A549 (cell line): ENCODE measurements around the gene MARS1. TPM values are rescaled to one million over a fixed set of nuclear protein-coding genes. Genes with fewer than 3 reads are reported as not detected.

Source experiments
- ATAC-seq, 2 experiments: fragments of 200-7000 bp in 1 of 2; fragments of >200 bp in 1 of 2; cut with Nextera tagmentation in 1 of 2; cut with Tn5 transposase in 1 of 2; 3 replicates each; pipeline versions ENCODE4 v1.8.0 to v1.9.1; 2018 to 2020; ENCODE audit warnings: mild to moderate bottlenecking in 1 of 2, moderate library complexity in 1 of 2
- CTCF ChIA-PET: fragments of 300-600 bp; sonication (Branson Sonifier 250); formaldehyde crosslinking; extraction: SDS; loops from one replicate; lab custom pipeline; 2021; ENCODE audit warnings: antibody characterized with exemption, inconsistent platforms; lab: Yijun Ruan, JAX
- POLR2A ChIA-PET: fragments of 350-600 bp; formaldehyde crosslinking; extraction: SDS; loops from one replicate; lab custom pipeline; 2021; ENCODE audit warnings: antibody characterized with exemption, inconsistent platforms; lab: Yijun Ruan, JAX
- DNase-seq, 2 experiments: peaks; one replicate each; pipeline versions ENCODE4 v3.0.0 to v3.0.0-alpha.2; 2011 to 2016; ENCODE audit warnings: low read depth in 1 of 2, low spot score in 1 of 2
- FAIRE-seq: peaks from 2 replicates; lab custom pipeline; 2011; peaks lifted over from hg19 to GRCh38; lab: Jason Lieb, UNC
- H3K27ac ChIP-seq, 2 experiments: fragments of >200 bp; sonication (Bioruptor Twin); formaldehyde crosslinking; 3 replicates each; pipeline ENCODE4 v1.5.1; 2016 to 2017
- H3K4me1 ChIP-seq: fragments of >200 bp; sonication (Bioruptor Twin); formaldehyde crosslinking; 3 replicates; pipeline ENCODE4 v1.6.1; 2016
- H3K4me2 ChIP-seq: fragments of >200 bp; sonication (Bioruptor Twin); formaldehyde crosslinking; 3 replicates; pipeline ENCODE4 v1.6.1; 2016
- H3K4me3 ChIP-seq: fragments of >200 bp; sonication (Bioruptor Twin); formaldehyde crosslinking; 3 replicates; pipeline ENCODE4 v1.5.1; 2016
- H3K9me3 ChIP-seq: fragments of >200 bp; sonication (Bioruptor Twin); formaldehyde crosslinking; 3 replicates; pipeline ENCODE4 v1.6.1; 2016
- BHLHE40 ChIP-seq: IDR thresholded peaks from 2 replicates; pipeline ENCODE4 v1.6.1; 2012; ENCODE audit warnings: low read depth, low read length, inconsistent platforms
- CBX8 ChIP-seq: fragments of 200-600 bp; sonication (generic); IDR thresholded peaks from 2 replicates; pipeline ENCODE4 v1.6.1; 2016
- CHD2 ChIP-seq: fragments of 150-350 bp; IDR thresholded peaks from 2 replicates; pipeline ENCODE4 v1.6.1; 2014; ENCODE audit warnings: low read length; ENCODE audit not compliant: partially characterized antibody
- EHF ChIP-seq: fragments of 250-450 bp; sonication (Bioruptor Pico); IDR thresholded peaks from 2 replicates; pipeline ENCODE4 v1.5.0; 2020; ENCODE audit warnings: mild to moderate bottlenecking
- FOXS1 ChIP-seq: fragments of 250-450 bp; sonication (Bioruptor Pico); IDR thresholded peaks from 2 replicates; pipeline ENCODE4 v1.5.0; 2020; ENCODE audit warnings: mild to moderate bottlenecking, moderate library complexity
- HOXA7 ChIP-seq: fragments of 250-450 bp; sonication (Bioruptor Pico); IDR thresholded peaks from 2 replicates; pipeline ENCODE4 v1.5.0; 2020; ENCODE audit warnings: mild to moderate bottlenecking, moderate library complexity
- HOXB13 ChIP-seq: fragments of 250-450 bp; sonication (Bioruptor Pico); IDR thresholded peaks from 2 replicates; pipeline ENCODE4 v1.5.0; 2020; ENCODE audit warnings: low read depth, mild to moderate bottlenecking, moderate library complexity
- JUN ChIP-seq, 2 experiments: fragments of >200 bp; sonication (Bioruptor Twin); formaldehyde crosslinking; IDR thresholded peaks; 2 replicates in 1 of 2; 3 replicates in 1 of 2; pipeline ENCODE4 v1.6.1; 2016 to 2017
- MAZ ChIP-seq: fragments of 150-350 bp; IDR thresholded peaks from 2 replicates; pipeline ENCODE4 v1.6.1; 2014; ENCODE audit warnings: antibody characterized with exemption, low read depth, low read length, borderline replicate concordance
- MYC ChIP-seq: IDR thresholded peaks from 2 replicates; pipeline ENCODE4 v1.6.1; 2012; ENCODE audit warnings: mild to moderate bottlenecking, inconsistent platforms, low read length, improper control_type of control experiment, borderline replicate concordance
- NR3C1 ChIP-seq: fragments of >200 bp; sonication (Bioruptor Twin); formaldehyde crosslinking; IDR thresholded peaks from 3 replicates; pipeline ENCODE4 v1.6.1; 2017
- POLR2AphosphoS2 ChIP-seq: conservative IDR thresholded peaks from 2 replicates; pipeline ENCODE4 v1.6.1; 2012; ENCODE audit warnings: low read length, improper control_type of control experiment, inconsistent platforms
- REST ChIP-seq: fragments of 200-600 bp; sonication (generic); IDR thresholded peaks from 2 replicates; pipeline ENCODE4 v1.6.1; 2016; ENCODE audit warnings: antibody characterized with exemption, mild to moderate bottlenecking, moderate library complexity
- RFX5 ChIP-seq: fragments of 450-650 bp; IDR thresholded peaks from 2 replicates; pipeline ENCODE4 v1.7.1; 2014; ENCODE audit warnings: antibody characterized with exemption, mild to moderate bottlenecking, moderate library complexity
- WGBS: methylation state at CpG from one replicate; pipeline ENCODE4 v1.1.6; 2017; ENCODE audit errors: missing lambda C conversion rate; 5-methylcytosine and 5-hydroxymethylcytosine counted together
- polyA plus RNA-seq, 4 experiments: library from polyadenylated mRNA; depleted of rRNA in 3 of 4; stranded (reverse); fragments of >200 nt; fragmentation: RNase III in 1 of 4; extraction: RNeasy Plus Mini Kit Qiagen cat#74134 plus additional on column Dnase treatment in 1 of 4; gene quantifications; 2 replicates in 3 of 4; 3 replicates in 1 of 4; pipeline ENCODE4 v1.2.3, GENCODE V29; 2011 to 2017
- TF ChIP-seq, protein P1 (sequence below): fragments of 250-450 bp; sonication (Bioruptor Pico); IDR thresholded peaks from 2 replicates; pipeline ENCODE4 v1.5.0; 2021; ENCODE audit warnings: mild to moderate bottlenecking, moderate library complexity, borderline replicate concordance
- TF ChIP-seq, protein P2 (sequence below): fragments of >200 bp; sonication (Bioruptor Twin); formaldehyde crosslinking; IDR thresholded peaks from 3 replicates; pipeline ENCODE4 v1.6.1; 2016
- TF ChIP-seq, protein P3 (sequence below): fragments of 150-350 bp; IDR thresholded peaks from 2 replicates; pipeline ENCODE4 v1.6.1; 2014; ENCODE audit warnings: low read depth, mild to moderate bottlenecking, low read length

Gene MARS1
- polyA plus RNA-seq, 2 of the 4 experiments (the other 2 are of a cell fraction), result 227 to 372 TPM

DNA sequence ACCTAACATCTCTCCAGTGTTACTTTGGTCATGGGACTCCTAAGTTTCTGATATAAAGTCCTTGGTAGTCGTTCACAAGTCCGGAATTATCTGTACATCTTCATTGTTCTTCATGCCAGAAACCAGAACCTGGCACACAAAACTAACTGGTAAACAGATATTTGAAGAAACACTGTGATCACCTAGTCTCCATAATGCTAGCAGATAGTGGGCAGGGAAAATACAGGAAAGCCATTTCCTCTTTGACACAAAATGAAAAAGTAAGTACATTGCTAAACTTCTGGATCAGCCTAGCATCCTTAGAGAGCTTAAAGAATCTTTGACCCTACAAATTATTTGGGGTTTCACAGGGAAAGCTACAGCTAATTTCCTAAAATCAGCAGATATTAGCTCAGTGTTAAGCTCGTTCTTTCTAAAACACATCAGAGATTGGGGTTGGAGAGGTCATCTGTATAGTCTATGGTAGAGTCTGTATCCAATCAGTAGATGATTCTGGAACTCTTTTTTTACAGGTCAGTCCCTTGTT is 27.6 kb downstream of the MARS1 start:
- CTCF ChIA-PET, result interaction anchor here (0.7 to 3.0 kb wide), 10 partner anchors 11 to 53 kb away, joined by 3 to 15 read pairs (median 4); no protein-coding TSS in a partner anchor
- peaks cover 27% of the 10 kb centered on the region for H3K4me1 ChIP-seq
- no peaks in the 10 kb centered on the region for H3K9me3 ChIP-seq
- 84% methylated on average over 3 of the region's 3 CpGs for whole genome bisulfite sequencing
- no peak for ATAC-seq
- no peak overlapping the region for H3K4me2 ChIP-seq
- no peak for DNase-seq
- 0 out of 2 replicates have a peak, but pooled peaks have one; percentile 16 for TF ChIP-seq POLR2AphosphoS2
- TF ChIP-seq REST, result no peak
- TF ChIP-seq BHLHE40, result no peak
- no peak for TF ChIP-seq HOXB13 (CRISPR knock-in tag)
- TF ChIP-seq HOXA7 (CRISPR knock-in tag), result 0 out of 2 replicates have a peak, but pooled peaks have one; percentile 67
- TF ChIP-seq FOXS1 (CRISPR knock-in tag), result no peak
- TF ChIP-seq, protein P1, sequence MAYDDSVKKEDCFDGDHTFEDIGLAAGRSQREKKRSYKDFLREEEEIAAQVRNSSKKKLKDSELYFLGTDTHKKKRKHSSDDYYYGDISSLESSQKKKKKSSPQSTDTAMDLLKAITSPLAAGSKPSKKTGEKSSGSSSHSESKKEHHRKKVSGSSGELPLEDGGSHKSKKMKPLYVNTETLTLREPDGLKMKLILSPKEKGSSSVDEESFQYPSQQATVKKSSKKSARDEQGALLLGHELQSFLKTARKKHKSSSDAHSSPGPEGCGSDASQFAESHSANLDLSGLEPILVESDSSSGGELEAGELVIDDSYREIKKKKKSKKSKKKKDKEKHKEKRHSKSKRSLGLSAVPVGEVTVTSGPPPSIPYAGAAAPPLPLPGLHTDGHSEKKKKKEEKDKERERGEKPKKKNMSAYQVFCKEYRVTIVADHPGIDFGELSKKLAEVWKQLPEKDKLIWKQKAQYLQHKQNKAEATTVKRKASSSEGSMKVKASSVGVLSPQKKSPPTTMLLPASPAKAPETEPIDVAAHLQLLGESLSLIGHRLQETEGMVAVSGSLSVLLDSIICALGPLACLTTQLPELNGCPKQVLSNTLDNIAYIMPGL, result no peak
- TF ChIP-seq MYC, result no peak
- no peak for TF ChIP-seq EHF
- no peak for FAIRE-seq
- no peak overlapping the region for H3K27ac ChIP-seq
- POLR2A ChIA-PET, result interaction anchor here (0.6 to 1.0 kb wide), 2 partner anchors 15 to 78 kb away, joined by 3 read pairs; no protein-coding TSS in a partner anchor
- H3K4me3 ChIP-seq, result no peak overlapping the region

DNA sequence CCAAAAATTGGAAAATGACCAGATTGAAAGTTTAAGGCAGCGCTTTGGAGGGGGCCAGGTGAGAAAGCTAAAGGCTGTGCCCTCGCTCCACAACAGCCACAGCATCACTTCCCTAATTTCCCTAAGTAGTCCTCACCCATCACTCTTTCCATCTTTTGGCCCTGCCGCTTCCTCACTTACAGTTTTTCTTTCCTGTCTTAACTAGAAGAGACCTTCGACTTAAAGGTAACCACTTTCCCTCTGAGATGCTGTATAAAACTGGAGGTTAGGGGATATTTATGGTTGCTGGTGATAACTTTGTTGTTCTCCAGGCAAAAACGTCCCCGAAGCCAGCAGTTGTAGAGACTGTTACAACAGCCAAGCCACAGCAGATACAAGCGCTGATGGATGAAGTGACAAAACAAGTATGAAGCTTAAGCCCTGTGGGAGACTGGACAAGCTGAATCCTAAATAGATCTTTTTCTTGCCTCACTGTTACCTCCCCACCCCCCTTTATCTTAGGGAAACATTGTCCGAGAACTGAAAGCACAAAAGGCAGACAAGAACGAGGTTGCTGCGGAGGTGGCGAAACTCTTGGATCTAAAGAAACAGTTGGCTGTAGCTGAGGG is 28.2 kb downstream of the MARS1 start:
- ChIA-PET CTCF (interaction anchor here (0.7 to 3.0 kb wide), 11 partner anchors 11 to 1326 kb away, joined by 3 to 15 read pairs (median 3); partner anchors contain the start of gene GLI1), POLR2A (interaction anchor here (1.0 kb wide), 1 partner anchor 16 kb away, joined by 3 read pairs; no protein-coding TSS in a partner anchor)
- TF ChIP-seq HOXA7 (CRISPR knock-in tag) (peak; percentile 70; the same call in 1 of the 2 replicates), BHLHE40 (no peak), JUN (IDR thresholded peaks at IDR 0.05) (peak in 1 of 2 experiments; percentile 26; a peak in 2 of 5 replicates), NR3C1 (no peak)
- no peak overlapping the region for H3K4me2 ChIP-seq
- H3K9me3 ChIP-seq, result no peaks in the 10 kb centered on the region
- FAIRE-seq (no peak), ATAC-seq (no peak), DNase-seq (no peak)
- H3K4me1 ChIP-seq, result peaks cover 30% of the 10 kb centered on the region
- H3K27ac ChIP-seq, result no peak overlapping the region
- H3K4me3 ChIP-seq, result no peak overlapping the region
- 91% methylated on average over 11 of the region's 11 CpGs for WGBS

GRCh38 chr12:57516617-57517153 is 28.8 kb downstream of the MARS1 start:
- ATAC-seq (no peak), DNase-seq (no peak), FAIRE-seq (no peak)
- Histone ChIP-seq H3K4me3 (no peak overlapping the region), H3K27ac (peak overlapping the region in 1 of 2 experiments; percentile 49; a peak in 3 of 6 replicates), H3K4me1 (peaks cover 36% of the 10 kb centered on the region), H3K9me3 (no peaks in the 10 kb centered on the region), H3K4me2 (peak overlapping the region; percentile 91)
- 94% methylated on average over 11 of the region's 11 CpGs for WGBS
- ChIA-PET CTCF (interaction anchor here (0.7 to 3.0 kb wide), 10 partner anchors 14 to 1327 kb away, joined by 3 to 15 read pairs (median 3); partner anchors contain the start of gene GLI1), POLR2A (no interaction called here)
- no peak for TF ChIP-seq RFX5
- TF ChIP-seq, protein P2, sequence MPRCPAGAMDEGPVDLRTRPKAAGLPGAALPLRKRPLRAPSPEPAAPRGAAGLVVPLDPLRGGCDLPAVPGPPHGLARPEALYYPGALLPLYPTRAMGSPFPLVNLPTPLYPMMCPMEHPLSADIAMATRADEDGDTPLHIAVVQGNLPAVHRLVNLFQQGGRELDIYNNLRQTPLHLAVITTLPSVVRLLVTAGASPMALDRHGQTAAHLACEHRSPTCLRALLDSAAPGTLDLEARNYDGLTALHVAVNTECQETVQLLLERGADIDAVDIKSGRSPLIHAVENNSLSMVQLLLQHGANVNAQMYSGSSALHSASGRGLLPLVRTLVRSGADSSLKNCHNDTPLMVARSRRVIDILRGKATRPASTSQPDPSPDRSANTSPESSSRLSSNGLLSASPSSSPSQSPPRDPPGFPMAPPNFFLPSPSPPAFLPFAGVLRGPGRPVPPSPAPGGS, result no peak
- no peak for TF ChIP-seq CHD2
- no peak for TF ChIP-seq MAZ
- TF ChIP-seq, protein P3, sequence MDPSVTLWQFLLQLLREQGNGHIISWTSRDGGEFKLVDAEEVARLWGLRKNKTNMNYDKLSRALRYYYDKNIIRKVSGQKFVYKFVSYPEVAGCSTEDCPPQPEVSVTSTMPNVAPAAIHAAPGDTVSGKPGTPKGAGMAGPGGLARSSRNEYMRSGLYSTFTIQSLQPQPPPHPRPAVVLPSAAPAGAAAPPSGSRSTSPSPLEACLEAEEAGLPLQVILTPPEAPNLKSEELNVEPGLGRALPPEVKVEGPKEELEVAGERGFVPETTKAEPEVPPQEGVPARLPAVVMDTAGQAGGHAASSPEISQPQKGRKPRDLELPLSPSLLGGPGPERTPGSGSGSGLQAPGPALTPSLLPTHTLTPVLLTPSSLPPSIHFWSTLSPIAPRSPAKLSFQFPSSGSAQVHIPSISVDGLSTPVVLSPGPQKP, result no peak
- no peak for TF ChIP-seq CBX8
